Measurements from ENCODE around the gene MCHR1. TPM values are rescaled to one million over a fixed set of nuclear protein-coding genes. Genes with fewer than 3 reads are reported as not detected.
A peak's percentile ranks its signal among the peaks of the same experiment; 100 is the strongest.
"Not testable (repeated sequence)": the region's sequence is repeated elsewhere in the genome, so short reads cannot be mapped to it uniquely, and the experiment has no call there.

MCHR1 gene
- total RNA-seq, 4 donors from 2014 or later = 1.0 to 2.4 (median 1.7) TPM

DNA sequence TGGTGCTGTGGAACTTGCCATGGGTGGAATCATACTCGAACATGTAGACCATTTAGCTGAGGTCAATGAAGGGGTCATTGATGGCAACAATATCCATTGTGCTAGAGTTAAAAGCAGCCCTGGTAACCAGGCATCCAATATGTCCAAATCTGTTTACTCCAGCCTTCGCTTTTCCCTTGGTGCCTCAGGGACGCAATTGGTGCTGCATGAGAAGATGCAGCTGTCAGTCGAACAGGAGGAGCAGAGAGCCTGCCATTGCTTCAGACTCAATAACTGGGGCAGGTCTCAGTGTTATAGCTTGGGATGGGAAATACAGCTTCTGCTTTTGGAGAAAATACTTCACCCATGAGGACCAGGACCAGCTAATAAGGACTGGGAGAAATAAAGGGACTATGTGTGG lies 5.0 kb upstream of the MCHR1 start:
- Histone ChIP-seq H3K4me3 (no peak overlapping the region), H3K36me3 (no peaks in the 10 kb centered on the region), H3K27me3 (no peaks in the 10 kb centered on the region), H3K9me3 (no peaks in the 10 kb centered on the region), H3K27ac (no peak overlapping the region), H3K4me1 (no peaks in the 10 kb centered on the region)
- intact Hi-C loops (cut with DNase I; ENCODE audit: low total_unique reads) = no loop called here
- DNase-seq = no peak
- no peak for TF ChIP-seq POLR2A (IDR thresholded peaks at IDR 0.05)
- TF ChIP-seq, protein P1, sequence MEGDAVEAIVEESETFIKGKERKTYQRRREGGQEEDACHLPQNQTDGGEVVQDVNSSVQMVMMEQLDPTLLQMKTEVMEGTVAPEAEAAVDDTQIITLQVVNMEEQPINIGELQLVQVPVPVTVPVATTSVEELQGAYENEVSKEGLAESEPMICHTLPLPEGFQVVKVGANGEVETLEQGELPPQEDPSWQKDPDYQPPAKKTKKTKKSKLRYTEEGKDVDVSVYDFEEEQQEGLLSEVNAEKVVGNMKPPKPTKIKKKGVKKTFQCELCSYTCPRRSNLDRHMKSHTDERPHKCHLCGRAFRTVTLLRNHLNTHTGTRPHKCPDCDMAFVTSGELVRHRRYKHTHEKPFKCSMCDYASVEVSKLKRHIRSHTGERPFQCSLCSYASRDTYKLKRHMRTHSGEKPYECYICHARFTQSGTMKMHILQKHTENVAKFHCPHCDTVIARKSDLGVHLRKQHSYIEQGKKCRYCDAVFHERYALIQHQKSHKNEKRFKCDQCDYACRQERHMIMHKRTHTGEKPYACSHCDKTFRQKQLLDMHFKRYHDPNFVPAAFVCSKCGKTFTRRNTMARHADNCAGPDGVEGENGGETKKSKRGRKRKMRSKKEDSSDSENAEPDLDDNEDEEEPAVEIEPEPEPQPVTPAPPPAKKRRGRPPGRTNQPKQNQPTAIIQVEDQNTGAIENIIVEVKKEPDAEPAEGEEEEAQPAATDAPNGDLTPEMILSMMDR (IDR thresholded peaks at IDR 0.05) = no peak

DNA sequence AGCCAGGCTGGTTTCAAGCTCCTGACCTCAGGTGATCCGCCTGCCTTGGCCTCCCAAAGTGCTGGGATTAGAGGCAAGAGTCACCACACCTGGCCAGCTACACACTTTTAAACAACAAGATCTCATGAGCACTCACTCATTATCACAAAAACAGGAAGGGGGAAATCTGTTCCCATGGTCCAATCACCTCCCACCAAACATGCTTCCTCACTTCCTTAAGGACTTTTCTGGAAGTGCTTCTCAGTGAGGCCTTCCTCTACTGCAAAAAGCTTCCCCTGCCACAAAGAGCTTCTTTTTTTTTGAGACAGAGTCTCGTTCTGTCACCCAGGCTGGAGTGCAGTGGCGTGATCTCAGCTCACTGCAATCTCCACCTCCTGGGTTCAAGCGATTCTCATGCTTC lies 3.1 kb upstream of the MCHR1 start:
- H3K9me3 ChIP-seq; H3K27ac ChIP-seq; H3K36me3 ChIP-seq; H3K4me1 ChIP-seq; H3K27me3 ChIP-seq; H3K4me3 ChIP-seq; DNase-seq; intact Hi-C loops (cut with DNase I; ENCODE audit: low total_unique reads): not testable (repeated sequence)

DNA sequence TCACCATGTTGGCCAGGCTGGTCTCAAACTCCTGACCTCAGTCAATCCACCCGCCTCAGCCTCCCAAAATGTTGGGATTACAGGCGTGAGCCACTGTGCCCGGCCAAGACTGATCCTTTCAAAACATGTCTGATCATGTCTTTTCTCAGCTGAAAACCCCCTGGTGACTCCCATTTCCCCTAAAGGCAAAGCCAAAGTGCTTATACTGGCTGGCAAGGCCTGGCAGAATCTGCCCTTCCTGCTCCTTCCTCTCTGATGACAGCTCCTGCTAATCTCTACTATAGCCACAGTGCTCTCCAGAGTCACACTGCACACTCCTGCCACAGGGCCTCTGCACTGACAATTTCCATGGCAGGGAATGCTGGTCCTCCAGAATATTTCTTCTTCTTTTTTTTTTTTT lies 2.6 kb upstream of the MCHR1 start:
- no peak for DNase-seq
- H3K9me3 ChIP-seq = no peaks in the 10 kb centered on the region
- intact Hi-C loops (cut with DNase I; ENCODE audit: low total_unique reads) = no loop called here
- H3K36me3 ChIP-seq = no peaks in the 10 kb centered on the region
- no peak overlapping the region for H3K27ac ChIP-seq
- H3K27me3 ChIP-seq = no peaks in the 10 kb centered on the region
- no peaks in the 10 kb centered on the region for H3K4me1 ChIP-seq
- H3K4me3 ChIP-seq = no peak overlapping the region
- no peak for TF ChIP-seq POLR2A (IDR thresholded peaks at IDR 0.05)
- TF ChIP-seq, protein P1 (IDR thresholded peaks at IDR 0.05) = no peak

DNA sequence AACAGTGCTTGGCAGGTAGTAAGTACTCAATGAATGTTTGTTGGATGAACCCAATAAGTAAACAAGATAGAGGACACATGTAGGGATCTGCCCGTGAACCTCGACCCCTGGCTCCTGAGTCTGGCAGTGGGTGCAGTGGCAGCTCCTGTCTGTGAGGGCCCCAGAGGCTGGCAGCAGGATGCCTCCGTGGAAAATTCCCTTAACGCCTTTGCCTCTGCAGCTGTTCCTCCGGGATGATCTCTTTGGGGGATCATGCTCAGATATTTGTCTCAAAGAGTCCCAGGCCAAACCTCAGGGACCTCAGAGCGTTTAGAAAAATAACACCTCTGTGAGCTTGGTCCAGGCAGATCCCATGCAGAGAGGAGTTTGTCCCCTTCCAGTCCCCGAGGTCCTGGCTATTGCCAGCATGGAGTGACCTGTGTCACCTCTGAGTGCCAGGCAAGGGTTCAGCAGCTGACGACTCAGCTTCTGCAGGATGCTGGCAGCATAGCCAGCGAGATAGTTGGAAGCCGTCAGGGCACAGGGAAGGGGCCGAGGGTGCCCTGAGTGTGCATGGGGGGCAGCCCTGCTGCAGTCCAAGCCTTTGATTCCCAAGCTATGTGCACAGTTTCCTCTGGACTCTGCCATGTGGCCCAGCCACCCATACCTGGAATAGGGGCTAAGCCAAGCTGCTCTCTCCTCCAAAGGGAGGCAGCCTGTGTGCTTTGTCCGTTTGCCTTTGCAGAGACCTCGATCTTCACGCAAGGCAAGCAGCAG lies 613 bp upstream of the MCHR1 start:
- TF ChIP-seq POLR2A (IDR thresholded peaks at IDR 0.05) = no peak
- Histone ChIP-seq H3K9me3 (no peaks in the 10 kb centered on the region), H3K36me3 (no peaks in the 10 kb centered on the region), H3K4me3 (peak overlapping the region in 1 of 2 donors; percentile 44), H3K4me1 (no peaks in the 10 kb centered on the region), H3K27me3 (no peaks in the 10 kb centered on the region), H3K27ac (no peak overlapping the region)
- intact Hi-C loops (cut with DNase I; ENCODE audit: low total_unique reads) = no loop called here
- DNase-seq = no peak

DNA sequence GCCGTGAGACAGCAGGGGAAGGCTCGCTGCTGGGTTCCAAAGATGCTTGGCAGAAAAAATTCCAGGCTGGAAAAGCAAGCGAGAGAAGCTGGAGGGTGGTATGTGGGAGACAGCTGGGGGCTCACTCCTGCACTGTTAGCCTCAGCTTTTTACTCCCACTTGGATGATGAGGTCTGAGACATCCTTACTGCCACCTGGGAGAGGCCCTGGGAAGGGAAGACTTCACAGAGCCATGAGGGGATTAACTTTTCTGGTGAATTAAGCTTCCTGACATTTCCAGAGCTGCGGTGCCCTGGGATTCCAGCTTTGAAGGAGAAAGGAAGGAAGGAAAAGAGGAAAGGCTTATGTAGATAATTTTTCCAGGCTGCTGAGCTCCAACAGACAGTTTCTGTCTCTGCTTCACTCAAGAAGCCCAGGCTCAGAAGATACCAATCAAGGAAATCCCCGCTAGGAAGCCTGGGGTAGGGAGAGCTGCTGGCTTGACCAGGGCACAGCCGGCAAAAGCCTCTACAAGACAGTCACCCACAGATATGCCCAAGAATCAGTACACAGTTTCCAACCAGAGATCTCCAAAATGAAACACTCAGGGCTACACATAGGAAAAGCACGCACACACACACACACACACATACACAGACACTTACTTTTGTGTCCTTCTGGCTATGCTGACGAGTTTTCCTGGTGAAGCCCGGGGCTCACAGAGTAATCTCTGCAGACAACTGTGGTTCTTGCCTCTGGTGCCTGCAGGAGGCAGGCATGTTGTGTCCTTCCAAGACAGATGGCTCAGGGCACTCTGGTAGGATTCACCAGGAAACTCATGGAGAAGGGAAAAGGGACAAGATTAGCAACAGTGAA lies 907 bp downstream of the MCHR1 start:
- DNase-seq = no peak
- H3K4me3 ChIP-seq = peak overlapping the region; percentile 27 to 44
- no peaks in the 10 kb centered on the region for H3K27me3 ChIP-seq
- intact Hi-C loops (cut with DNase I; ENCODE audit: low total_unique reads) = no loop called here
- no peaks in the 10 kb centered on the region for H3K36me3 ChIP-seq
- no peaks in the 10 kb centered on the region for H3K9me3 ChIP-seq
- peak overlapping the region; percentile 21 to 42 for H3K27ac ChIP-seq
- no peaks in the 10 kb centered on the region for H3K4me1 ChIP-seq
- TF ChIP-seq POLR2A (IDR thresholded peaks at IDR 0.05) = no peak
- TF ChIP-seq, protein P1 (IDR thresholded peaks at IDR 0.05) = peak in 2 of 4 experiments; percentile 11 to 25

DNA sequence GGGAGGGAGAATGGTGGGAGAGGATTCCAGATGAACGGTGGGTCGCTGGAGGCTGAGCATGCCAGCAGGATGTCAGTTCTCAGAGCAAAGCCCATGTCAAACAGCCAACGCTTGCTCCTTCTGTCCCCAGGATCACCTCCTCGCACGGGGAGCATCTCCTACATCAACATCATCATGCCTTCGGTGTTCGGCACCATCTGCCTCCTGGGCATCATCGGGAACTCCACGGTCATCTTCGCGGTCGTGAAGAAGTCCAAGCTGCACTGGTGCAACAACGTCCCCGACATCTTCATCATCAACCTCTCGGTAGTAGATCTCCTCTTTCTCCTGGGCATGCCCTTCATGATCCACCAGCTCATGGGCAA lies 1.5 kb downstream of the MCHR1 start:
- intact Hi-C loops (cut with DNase I; ENCODE audit: low total_unique reads) = no loop called here
- Histone ChIP-seq H3K27me3 (no peaks in the 10 kb centered on the region), H3K4me3 (no peak overlapping the region), H3K36me3 (no peaks in the 10 kb centered on the region), H3K27ac (no peak overlapping the region), H3K4me1 (no peaks in the 10 kb centered on the region), H3K9me3 (no peaks in the 10 kb centered on the region)
- TF ChIP-seq, protein P1 (IDR thresholded peaks at IDR 0.05) = no peak
- no peak for TF ChIP-seq POLR2A (IDR thresholded peaks at IDR 0.05)
- no peak for DNase-seq
